Ovary (tissue), 3 donors: ENCODE results near the gene VWA5B1.

Experiments used
- POLR2A ChIP-seq: fragments of 450-650 bp; IDR thresholded peaks from one replicate; pipeline ENCODE4 v1.6.1; 2017; ENCODE audit warnings: antibody characterized with exemption, mild to moderate bottlenecking, moderate library complexity
- TF ChIP-seq, protein P1 (sequence below), 3 donors: fragments of 450-650 bp in 2 of 3; fragments of 200-600 bp in 1 of 3; IDR thresholded peaks; one replicate each; pipeline versions ENCODE4 v1.5.1 to v1.8.0; 2016 to 2022; ENCODE audit warnings: antibody characterized with exemption in 3 of 3, mild to moderate bottlenecking in 1 of 3
- donor health status: DM: no; HTN: no; CAD: no.

DNA sequence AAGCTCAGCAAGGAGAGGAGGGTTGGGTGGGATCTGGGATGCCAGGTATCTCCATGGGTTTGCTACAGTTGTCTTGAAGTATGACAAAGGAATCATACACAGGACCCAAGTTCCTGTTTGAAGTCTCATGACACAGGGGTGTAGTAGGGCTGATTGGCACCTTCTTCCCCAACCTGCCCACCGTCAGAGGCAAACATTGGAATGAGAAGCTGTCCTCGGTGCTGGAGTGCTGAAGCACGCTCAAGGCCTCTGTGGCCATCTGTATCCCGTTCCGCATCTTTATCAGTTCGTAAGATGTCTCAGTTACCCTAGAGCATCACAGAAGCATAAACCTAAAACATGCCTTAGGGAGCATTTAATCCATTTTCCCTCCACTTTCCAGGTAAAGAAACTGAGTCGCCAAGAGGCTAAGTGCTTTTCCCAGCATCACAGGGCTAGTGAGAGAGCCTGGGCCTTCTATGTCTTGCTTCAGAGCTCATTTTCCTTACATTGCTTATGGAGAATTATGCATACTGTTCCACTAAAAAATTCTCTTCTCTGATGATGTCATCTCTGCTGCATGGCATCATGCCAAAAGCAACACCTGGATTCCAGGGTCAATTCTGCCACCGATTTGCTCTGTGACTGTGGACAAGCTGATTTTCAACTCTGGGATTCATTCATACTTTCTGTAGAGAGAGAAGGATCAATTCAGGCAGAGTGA lies 34.2 kb downstream of the VWA5B1 start:
- TF ChIP-seq, protein P1, sequence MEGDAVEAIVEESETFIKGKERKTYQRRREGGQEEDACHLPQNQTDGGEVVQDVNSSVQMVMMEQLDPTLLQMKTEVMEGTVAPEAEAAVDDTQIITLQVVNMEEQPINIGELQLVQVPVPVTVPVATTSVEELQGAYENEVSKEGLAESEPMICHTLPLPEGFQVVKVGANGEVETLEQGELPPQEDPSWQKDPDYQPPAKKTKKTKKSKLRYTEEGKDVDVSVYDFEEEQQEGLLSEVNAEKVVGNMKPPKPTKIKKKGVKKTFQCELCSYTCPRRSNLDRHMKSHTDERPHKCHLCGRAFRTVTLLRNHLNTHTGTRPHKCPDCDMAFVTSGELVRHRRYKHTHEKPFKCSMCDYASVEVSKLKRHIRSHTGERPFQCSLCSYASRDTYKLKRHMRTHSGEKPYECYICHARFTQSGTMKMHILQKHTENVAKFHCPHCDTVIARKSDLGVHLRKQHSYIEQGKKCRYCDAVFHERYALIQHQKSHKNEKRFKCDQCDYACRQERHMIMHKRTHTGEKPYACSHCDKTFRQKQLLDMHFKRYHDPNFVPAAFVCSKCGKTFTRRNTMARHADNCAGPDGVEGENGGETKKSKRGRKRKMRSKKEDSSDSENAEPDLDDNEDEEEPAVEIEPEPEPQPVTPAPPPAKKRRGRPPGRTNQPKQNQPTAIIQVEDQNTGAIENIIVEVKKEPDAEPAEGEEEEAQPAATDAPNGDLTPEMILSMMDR (IDR thresholded peaks at IDR 0.05): no peak
- TF ChIP-seq POLR2A: no peak
